Stimulated activated CD8-positive, alpha-beta memory T cell treated with anti-CD3 and anti-CD28 coated beads, Interleukin-2, amount 100 ng/mL, for 48 hours (primary cell): Measurements from ENCODE around the gene HMCES.

Experiments used
- DNase-seq, 2 donors: peaks; one replicate each; pipeline ENCODE4 v3.0.0-alpha.2; 2020; ENCODE audit warnings: low read depth in 2 of 2

HMCES gene, protein sequence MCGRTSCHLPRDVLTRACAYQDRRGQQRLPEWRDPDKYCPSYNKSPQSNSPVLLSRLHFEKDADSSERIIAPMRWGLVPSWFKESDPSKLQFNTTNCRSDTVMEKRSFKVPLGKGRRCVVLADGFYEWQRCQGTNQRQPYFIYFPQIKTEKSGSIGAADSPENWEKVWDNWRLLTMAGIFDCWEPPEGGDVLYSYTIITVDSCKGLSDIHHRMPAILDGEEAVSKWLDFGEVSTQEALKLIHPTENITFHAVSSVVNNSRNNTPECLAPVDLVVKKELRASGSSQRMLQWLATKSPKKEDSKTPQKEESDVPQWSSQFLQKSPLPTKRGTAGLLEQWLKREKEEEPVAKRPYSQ

GRCh38 chr3:129278439-129278965 lies at the start of gene HMCES:
Gene HMCES, plus strand, starts transcription at chr3:129278870. Its CDS starts 863 bp downstream, at chr3:129279733.
- DNase-seq, result peak; percentile 90

GRCh38 chr3:129228891-129229585 lies 49.6 kb upstream of the HMCES start:
- DNase-seq, result no peak

GRCh38 chr3:129230311-129231019 lies 48.2 kb upstream of the HMCES start:
- DNase-seq, result no peak

DNA sequence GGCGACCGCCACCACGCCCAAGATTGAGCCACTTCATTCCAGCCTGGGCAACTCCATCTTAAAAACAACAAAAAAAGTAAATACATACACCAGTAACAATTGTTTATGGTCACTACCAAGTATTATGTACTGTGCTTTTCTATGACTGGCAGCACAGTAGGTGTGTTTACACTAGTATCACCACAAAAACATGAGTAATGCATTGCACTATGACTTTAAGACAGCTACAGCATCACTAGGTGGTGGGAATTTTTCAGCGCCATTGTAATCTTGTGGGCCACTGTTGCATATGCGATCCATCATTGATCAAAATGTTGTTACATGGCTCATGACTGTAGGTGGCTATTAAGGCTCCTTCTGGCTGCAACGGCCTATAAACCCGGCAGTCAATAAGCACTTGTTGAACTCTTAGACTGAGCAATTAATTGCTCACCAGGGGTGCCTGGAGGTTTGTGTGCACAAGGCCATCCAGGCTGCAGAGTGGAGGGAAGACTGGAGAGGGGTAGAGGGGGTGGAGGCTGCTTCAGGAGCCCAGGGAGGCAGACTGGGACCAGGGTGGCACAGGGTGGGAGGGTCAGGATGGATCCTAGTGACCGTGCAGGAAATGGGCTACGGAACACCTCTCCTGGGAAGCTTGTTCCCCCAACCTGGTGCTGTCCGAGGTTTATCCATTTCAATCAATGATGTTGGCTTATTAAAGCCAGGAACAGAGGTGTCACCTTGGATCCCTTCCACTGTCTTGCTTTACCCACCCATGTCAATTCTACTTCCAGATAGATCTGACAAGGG lies 47.1 kb upstream of the HMCES start:
- no peak for DNase-seq

DNA sequence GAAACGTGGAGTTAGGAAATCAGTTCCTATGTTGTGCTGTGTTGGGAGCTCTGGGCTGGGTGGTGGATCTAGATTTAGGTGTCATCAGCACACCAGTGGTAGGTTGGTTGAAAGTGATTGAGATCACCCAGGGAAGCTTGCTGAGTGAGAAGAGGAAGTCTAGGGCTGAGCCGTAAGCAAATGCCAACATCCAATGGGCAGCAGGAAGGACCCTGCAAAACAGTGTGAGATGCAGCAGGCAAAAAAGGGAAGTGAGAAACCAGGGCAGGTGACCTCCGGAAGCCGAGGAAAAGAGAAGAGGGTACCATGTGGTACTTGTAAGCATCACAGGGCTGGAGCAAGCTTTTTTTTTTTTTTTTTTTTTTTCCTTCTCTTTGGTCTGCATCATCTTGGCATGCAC lies 45.1 kb upstream of the HMCES start:
- no peak for DNase-seq

DNA sequence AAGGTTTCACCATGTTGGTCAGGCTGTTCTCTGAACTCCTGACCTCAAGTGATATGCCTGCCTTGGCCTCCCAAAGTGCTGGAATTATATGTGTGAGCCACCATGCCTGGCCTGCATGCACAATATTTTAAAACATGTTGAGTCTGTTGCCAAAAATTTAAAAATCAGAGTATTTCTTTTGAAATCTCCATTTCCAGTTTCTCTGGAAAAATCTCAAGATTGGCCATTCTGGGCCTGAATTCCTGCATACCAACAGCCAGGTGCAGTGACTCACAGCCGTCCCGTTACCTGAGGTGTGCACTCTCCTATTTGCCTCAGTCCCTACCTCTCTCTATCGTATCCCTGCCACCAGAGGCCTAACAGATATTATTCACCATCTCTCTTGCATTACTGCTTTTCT lies 44.2 kb upstream of the HMCES start:
- no peak for DNase-seq

DNA sequence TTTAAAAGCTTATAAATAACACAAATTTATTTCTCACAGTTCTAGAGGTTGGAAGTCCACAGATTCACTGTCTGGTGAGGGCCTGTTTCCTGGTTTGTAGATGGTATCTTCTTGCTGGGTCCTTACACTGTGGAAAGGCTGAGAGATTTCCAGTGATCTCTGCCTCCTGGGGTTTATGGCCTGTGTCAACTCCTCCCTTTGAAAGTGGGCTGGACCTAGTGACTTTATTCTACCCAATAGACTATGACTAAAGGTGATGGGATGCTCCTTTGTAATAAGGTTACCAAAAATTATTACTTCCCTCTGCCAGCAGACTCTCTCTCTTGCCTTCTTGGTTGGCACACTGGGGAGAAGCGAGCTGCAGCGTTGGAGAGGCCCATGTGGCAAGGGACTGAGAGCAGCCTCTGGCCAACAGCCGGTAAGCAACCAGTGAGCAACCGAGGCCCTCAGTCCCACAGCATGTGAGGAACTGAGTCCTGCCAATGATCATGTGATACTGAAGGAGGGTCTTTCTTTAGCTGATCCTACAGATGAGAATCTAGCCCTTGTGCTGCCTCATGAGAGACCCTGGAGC lies 43.2 kb upstream of the HMCES start:
- DNase-seq, result no peak

- no peak for DNase-seq
These were observed 39.5 kb upstream of the HMCES start for GRCh38 chr3:129238945-129239705.

DNA sequence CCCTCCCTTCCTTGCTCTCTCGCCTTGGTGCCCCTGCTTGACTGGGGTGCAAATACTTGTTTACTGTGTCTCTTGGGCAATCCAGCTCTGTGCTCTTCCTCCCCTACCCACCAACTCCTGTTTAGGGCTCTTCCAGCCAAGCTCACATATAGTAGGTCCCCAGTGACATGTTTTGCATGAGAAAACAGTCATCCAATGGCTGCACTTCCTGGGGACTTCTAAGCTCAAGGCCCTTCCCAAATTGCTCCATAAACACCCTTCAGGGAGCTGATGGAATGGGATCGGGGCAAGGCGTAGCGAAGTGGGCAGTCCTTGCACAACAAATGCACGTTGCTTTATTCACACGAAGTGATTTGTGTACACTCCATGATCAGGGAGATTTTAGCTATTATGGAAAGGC lies 38.7 kb upstream of the HMCES start:
- DNase-seq, result no peak

DNA sequence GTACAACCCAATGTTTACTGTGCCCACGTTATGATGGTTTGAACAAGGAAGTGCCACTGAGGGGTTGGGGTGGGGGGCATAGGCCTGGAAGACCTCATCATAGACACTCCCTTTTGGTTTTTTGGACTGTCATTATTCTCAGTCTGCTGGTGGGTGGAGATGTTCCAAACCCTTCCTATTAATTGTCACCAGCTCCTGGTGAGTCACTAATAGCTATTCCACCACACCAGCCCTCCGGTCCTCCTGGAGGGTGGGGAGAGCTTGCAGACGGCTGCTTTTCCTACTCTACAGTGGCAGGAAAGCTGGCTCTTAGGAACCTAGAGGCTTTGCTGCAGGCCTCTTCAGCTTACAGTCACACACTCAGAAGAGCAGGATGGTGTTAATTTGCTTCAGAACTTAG lies 38.2 kb upstream of the HMCES start:
- DNase-seq, result no peak

DNA sequence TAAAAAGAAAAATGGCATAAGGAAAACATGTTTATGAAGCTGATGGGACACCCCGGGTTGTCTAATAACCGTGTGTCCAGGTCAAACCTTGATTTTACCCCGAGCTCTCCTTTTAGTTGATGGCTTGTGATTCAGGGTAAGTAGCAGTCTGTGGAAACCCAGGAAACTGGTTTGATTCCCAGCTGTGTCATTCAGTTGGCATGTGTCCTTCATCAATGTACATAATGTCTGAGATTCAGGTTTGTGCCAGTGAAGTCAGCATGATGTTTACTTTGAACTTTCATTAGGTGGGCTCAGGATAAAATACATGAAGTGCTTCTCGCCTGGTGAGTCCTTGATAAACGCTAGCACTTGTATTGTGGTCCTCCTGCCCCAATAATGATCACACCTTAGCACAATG lies 33.5 kb upstream of the HMCES start:
- DNase-seq, result no peak

- DNase-seq, result peak; percentile 32 to 45
These were observed 32.9 kb upstream of the HMCES start for GRCh38 chr3:129245641-129246306.

GRCh38 chr3:129246636-129247035 lies 32.0 kb upstream of the HMCES start:
- DNase-seq, result no peak

- DNase-seq, result no peak
These were observed 30.2 kb upstream of the HMCES start for GRCh38 chr3:129248286-129248979.

DNA sequence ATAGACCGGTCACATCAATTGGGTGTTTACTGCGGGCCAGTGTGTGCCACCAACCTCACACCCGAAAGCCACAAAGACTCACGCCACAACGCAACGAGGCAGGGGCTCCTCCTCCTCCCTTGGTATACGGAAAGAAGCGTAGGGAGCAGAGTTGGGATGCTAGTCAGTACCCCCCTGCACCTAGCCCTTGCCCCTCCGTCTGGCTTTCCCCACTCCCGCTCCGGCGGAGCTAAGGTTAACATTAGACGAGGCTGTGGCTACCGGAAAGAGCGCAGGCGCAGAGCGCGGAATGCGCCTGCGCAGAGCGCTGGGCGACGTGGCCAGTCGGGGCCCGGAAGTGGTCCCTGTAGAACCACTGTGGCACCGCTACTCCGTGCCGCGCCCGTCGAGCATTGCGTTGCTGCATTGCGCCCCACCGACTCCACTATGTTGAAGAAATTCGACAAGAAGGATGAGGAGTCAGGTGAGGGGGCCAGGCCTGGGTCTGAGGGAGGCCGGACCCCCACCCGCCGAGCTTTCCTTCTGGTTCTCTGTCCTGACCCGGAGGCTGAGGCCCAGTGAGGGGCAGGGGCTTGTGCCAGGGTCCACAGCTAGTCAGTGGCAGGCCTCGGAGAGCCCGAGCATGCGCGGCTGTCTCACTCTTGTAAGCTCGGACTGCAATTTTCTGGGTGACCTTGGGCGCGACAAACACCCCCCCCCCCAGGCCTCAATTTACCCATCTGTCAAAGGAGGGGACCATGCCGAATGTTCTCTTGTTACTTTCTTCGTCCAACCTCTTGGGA lies 29.2 kb upstream of the HMCES start, which contains the start of gene COPG1:
TSS of gene COPG1 (plus strand) at position 323 of the 782 bp plus-strand sequence. CDS start at position 427, 104 bp downstream.
- DNase-seq, result peak; percentile 80 to 81

- no peak for DNase-seq
These were observed 25.9 kb upstream of the HMCES start for GRCh38 chr3:129252748-129253147.

DNA sequence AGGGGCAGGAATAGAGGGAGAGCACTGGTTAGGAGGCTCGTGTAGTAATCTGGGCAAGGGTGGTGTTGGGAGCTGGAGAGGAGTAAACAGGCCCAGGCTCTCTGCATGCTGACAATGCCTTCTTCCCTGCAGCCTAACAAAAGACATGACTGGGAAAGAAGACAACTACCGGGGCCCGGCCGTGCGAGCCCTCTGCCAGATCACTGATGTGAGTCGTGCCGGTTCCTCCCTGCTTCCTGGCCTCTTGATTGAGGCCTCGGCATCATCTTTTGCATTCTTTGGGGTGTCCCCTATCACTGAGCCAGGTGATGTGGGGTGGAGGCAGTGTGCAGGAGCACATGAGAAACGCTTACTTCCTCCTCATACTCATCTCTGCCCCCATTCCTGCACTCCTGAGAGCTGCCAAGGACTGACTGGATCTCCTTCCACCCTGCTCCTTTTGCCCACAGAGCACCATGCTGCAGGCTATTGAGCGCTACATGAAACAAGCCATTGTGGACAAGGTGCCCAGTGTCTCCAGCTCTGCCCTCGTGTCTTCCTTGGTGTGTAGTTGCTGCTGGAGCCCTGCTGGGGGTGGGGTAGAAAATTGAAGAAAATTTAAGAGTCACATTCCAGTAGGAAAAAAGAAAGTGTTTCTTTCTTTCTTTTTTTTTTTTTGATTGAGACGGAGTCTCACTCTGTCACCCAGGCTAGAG lies 24.0 kb upstream of the HMCES start:
- DNase-seq, result no peak

DNA sequence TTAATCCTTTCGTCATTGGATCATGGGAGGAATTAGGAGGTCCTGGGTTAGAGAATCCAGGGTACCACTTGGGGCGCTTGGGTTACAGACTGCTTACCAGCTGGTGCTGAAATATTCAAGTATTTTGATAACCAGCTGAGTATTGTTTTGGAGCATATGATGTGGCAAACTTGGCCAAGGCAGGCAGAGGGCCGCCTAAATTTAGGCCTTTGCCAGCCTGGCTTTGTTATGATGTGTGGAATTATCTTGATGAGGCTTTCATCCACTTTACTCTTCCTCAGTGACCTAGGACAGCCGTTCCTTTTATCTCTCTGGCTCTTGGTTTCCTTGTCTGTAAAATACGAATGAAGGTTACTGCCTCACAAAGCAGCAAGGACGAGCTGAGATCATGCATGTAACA lies 22.4 kb upstream of the HMCES start:
- DNase-seq, result no peak
